ENCODE results near the gene CDK5R2.

DNA sequence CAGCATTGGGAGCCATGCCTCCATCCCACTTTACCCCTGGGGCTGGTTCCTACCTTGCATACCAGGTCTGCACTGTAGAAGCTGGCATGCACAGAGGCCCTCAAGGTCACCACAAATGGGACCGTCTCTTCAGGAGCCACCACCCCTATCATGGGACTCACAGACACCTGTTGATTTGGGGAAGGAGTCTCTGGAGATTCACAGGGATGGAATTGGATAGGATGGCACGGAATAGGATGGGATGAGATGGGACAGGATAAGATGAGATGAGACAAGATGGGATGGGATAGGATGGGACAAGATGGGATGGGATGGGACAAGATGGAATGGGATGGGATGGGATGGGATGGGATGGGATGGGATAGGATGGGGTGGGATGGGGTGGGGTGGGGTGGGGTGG is 49.8 kb downstream of the CDK5R2 start:
- TF ChIP-seq ESRRG (CRISPR knock-in tag; IDR thresholded peaks at IDR 0.05), result no peak
- TF ChIP-seq PPARA (CRISPR knock-in tag; IDR thresholded peaks at IDR 0.05; ENCODE audit: borderline replicate concordance), result no peak
- TF ChIP-seq, protein P1, sequence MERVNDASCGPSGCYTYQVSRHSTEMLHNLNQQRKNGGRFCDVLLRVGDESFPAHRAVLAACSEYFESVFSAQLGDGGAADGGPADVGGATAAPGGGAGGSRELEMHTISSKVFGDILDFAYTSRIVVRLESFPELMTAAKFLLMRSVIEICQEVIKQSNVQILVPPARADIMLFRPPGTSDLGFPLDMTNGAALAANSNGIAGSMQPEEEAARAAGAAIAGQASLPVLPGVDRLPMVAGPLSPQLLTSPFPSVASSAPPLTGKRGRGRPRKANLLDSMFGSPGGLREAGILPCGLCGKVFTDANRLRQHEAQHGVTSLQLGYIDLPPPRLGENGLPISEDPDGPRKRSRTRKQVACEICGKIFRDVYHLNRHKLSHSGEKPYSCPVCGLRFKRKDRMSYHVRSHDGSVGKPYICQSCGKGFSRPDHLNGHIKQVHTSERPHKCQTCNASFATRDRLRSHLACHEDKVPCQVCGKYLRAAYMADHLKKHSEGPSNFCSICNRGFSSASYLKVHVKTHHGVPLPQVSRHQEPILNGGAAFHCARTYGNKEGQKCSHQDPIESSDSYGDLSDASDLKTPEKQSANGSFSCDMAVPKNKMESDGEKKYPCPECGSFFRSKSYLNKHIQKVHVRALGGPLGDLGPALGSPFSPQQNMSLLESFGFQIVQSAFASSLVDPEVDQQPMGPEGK (CRISPR knock-in tag; IDR thresholded peaks at IDR 0.05; ENCODE audit: borderline replicate concordance), result no peak
- TF ChIP-seq ZC3H10 (CRISPR knock-in tag; IDR thresholded peaks at IDR 0.05), result no peak
- no peak for TF ChIP-seq ARNTL (CRISPR knock-in tag; IDR thresholded peaks at IDR 0.05; ENCODE audit: borderline replicate concordance, low read depth)
- TF ChIP-seq TOX (CRISPR knock-in tag; IDR thresholded peaks at IDR 0.05; ENCODE audit: borderline replicate concordance), result no peak
- TF ChIP-seq ZFP3 (CRISPR knock-in tag; IDR thresholded peaks at IDR 0.05), result no peak
- no peak for TF ChIP-seq CSRNP3 (CRISPR knock-in tag; IDR thresholded peaks at IDR 0.05)
- no peak for TF ChIP-seq ZFP30 (CRISPR knock-in tag; IDR thresholded peaks at IDR 0.05)
- no peak for TF ChIP-seq ZNF70 (CRISPR knock-in tag; IDR thresholded peaks at IDR 0.05)
- no peak for TF ChIP-seq CREB5 (CRISPR knock-in tag; IDR thresholded peaks at IDR 0.05; ENCODE audit: low read depth)
- TF ChIP-seq BACH2 (CRISPR knock-in tag; IDR thresholded peaks at IDR 0.05; ENCODE audit: borderline replicate concordance), result no peak
